HepG2 (cell line): ENCODE data around the gene PPBP. TPM values are rescaled to one million over a fixed set of nuclear protein-coding genes. Genes with fewer than 3 reads are reported as not detected.

ENCODE experiments used
- ATF4 ChIP-seq, 2 experiments: fragments of 450-650 bp in 1 of 2; sonication (generic) in 1 of 2; formaldehyde crosslinking; IDR thresholded peaks; 2 replicates each; pipeline versions ENCODE4 v1.5.0 to v1.8.0; 2020 to 2022; ENCODE audit warnings: mild to moderate bottlenecking in 1 of 2, missing genetic modification reagents in 1 of 2
- CEBPB ChIP-seq: IDR thresholded peaks from 2 replicates; pipeline ENCODE4 v1.6.1; 2011; ENCODE audit warnings: low read depth, low read length, improper control_type of control experiment, borderline replicate concordance
- CREBL2 ChIP-seq: sonication (generic); formaldehyde crosslinking; IDR thresholded peaks from 2 replicates; pipeline ENCODE4 v1.8.1; 2023; ENCODE audit warnings: missing genetic modification reagents, mild to moderate bottlenecking, borderline replicate concordance
- FOXA1 ChIP-seq, 2 experiments: fragments of 450-650 bp in 1 of 2; sonication (generic) in 1 of 2; formaldehyde crosslinking in 1 of 2; IDR thresholded peaks; 2 replicates each; pipeline versions ENCODE4 v1.4.0 to v1.6.1; 2016 to 2020; ENCODE audit warnings: missing genetic modification reagents in 1 of 2
- GATAD2A ChIP-seq: IDR thresholded peaks from 2 replicates; pipeline ENCODE4 v1.6.1; 2016
- GTF2F1 ChIP-seq: fragments of 150-350 bp; IDR thresholded peaks from 2 replicates; pipeline ENCODE4 v1.6.1; 2014; ENCODE audit warnings: low read length
- HNF4A ChIP-seq: sonication (generic); formaldehyde crosslinking; IDR thresholded peaks from 2 replicates; pipeline ENCODE4 v1.4.0; 2020; ENCODE audit warnings: missing genetic modification reagents
- ISL2 ChIP-seq: sonication (generic); formaldehyde crosslinking; IDR thresholded peaks from 2 replicates; pipeline ENCODE4 v1.5.0; 2020; ENCODE audit warnings: missing genetic modification reagents
- KAT8 ChIP-seq: IDR thresholded peaks from 2 replicates; pipeline ENCODE4 v1.6.1; 2016; ENCODE audit warnings: missing genetic modification reagents, missing compliant biosample characterization
- KLF16 ChIP-seq, 2 experiments: sonication (generic) in 1 of 2; formaldehyde crosslinking in 1 of 2; IDR thresholded peaks; 2 replicates each; pipeline versions ENCODE4 v1.6.1 to v1.8.0; 2016 to 2023; ENCODE audit warnings: missing genetic modification reagents in 2 of 2, missing compliant biosample characterization in 1 of 2
- NFIC ChIP-seq: IDR thresholded peaks from 2 replicates; pipeline ENCODE4 v1.6.1; 2012; ENCODE audit warnings: mild to moderate bottlenecking, low read length, inconsistent platforms
- PATZ1 ChIP-seq: sonication (generic); formaldehyde crosslinking; IDR thresholded peaks from 2 replicates; pipeline ENCODE4 v1.4.0; 2020; ENCODE audit warnings: missing genetic modification reagents
- PAXIP1 ChIP-seq: sonication (generic); formaldehyde crosslinking; conservative IDR thresholded peaks from 2 replicates; pipeline ENCODE4 v1.4.0; 2020; ENCODE audit warnings: mild to moderate bottlenecking, missing genetic modification reagents, moderate library complexity
- SIX4 ChIP-seq: sonication (generic); formaldehyde crosslinking; IDR thresholded peaks from 2 replicates; pipeline ENCODE4 v1.4.0; 2020; ENCODE audit warnings: missing genetic modification reagents
- TCF7L2 ChIP-seq: IDR thresholded peaks from 2 replicates; pipeline ENCODE4 v1.6.1; 2011; ENCODE audit warnings: mild to moderate bottlenecking, low read depth, low read length, moderate library complexity
- TEAD3 ChIP-seq: optimal IDR thresholded peaks from 2 replicates; pipeline ENCODE3; 2016; ENCODE audit warnings: borderline replicate concordance
- TFE3 ChIP-seq: IDR thresholded peaks from 2 replicates; pipeline ENCODE4 v1.6.1; 2016
- ZBTB25 ChIP-seq: IDR thresholded peaks from 2 replicates; pipeline ENCODE4 v1.6.1; 2018; ENCODE audit warnings: missing genetic modification reagents
- ZNF362 ChIP-seq: sonication (generic); formaldehyde crosslinking; IDR thresholded peaks from 2 replicates; pipeline ENCODE4 v1.4.0; 2020; ENCODE audit warnings: missing genetic modification reagents, mild to moderate bottlenecking, borderline replicate concordance
- ZNF792 ChIP-seq: IDR thresholded peaks from 2 replicates; pipeline ENCODE4 v1.6.1; 2016
- polyA plus RNA-seq, 8 experiments: library from polyadenylated mRNA; depleted of rRNA in 3 of 8; stranded (reverse) in 7 of 8; unstranded in 1 of 8; fragments of >200 nt; fragmentation: Illumina TruSeq in 4 of 8; extraction: Trizol in 4 of 8; gene quantifications; 2 replicates each; pipeline versions ENCODE4 v1.2.1 to v1.2.3, GENCODE V29; 2011 to 2016; ENCODE audit warnings: low read depth in 4 of 8, missing spikeins in 1 of 8, mixed read lengths in 1 of 8; ENCODE audit not compliant: insufficient read depth in 1 of 8
- total RNA-seq, 5 experiments: library from RNA; depleted of rRNA; stranded (reverse); fragments of >200 nt; fragmentation: Illumina TruSeq; extraction: Trizol; gene quantifications; 2 replicates each; pipeline ENCODE4 v1.2.3, GENCODE V29; 2016; ENCODE audit warnings: low read depth in 1 of 5

Gene PPBP
- total and polyA plus RNA-seq, 2 of the 13 experiments (the other 11 are each of a cell fraction or from before 2014, with no cell fraction given): not detected

GRCh38 chr4:74005528-74005927 is 17.5 kb upstream of the PPBP start (continued):
- TF ChIP-seq ZBTB25 (CRISPR knock-in tag) (no peak), SIX4 (CRISPR knock-in tag) (peak; percentile 77; the same call in 1 of the 2 replicates), ZNF792 (CRISPR knock-in tag) (no peak), CEBPB (peak; percentile 78; the same call in 1 of the 2 replicates), TFE3 (CRISPR knock-in tag) (peak; percentile 82), CREBL2 (CRISPR knock-in tag) (no peak), HNF4A (CRISPR knock-in tag) (0 out of 2 replicates have a peak, but pooled peaks have one; percentile 7), KAT8 (CRISPR knock-in tag) (0 out of 2 replicates have a peak, but pooled peaks have one; percentile 15), GTF2F1 (no peak), TCF7L2 (peak; percentile 70), ATF4 (CRISPR knock-in tag; IDR thresholded peaks at IDR 0.05) (peak in 1 of 2 experiments; percentile 89; a peak in 2 of 4 replicates), NFIC (peak; percentile 60; the same call in 1 of the 2 replicates), TEAD3 (peak; percentile 72), GATAD2A (peak; percentile 75), PATZ1 (0 out of 2 replicates have a peak, but pooled peaks have one; percentile 18), PAXIP1 (CRISPR knock-in tag) (peak; percentile 33; the same call in 1 of the 2 replicates), ISL2 (peak; percentile 71), FOXA1 (IDR thresholded peaks at IDR 0.05) (no peak), FOXA1 (CRISPR knock-in tag; IDR thresholded peaks at IDR 0.05) (peak; percentile 85), ZNF362 (CRISPR knock-in tag) (peak; percentile 64; the same call in 1 of the 2 replicates), KLF16 (CRISPR knock-in tag; IDR thresholded peaks at IDR 0.05) (peak in 1 of 2 experiments; percentile 56; a peak in 2 of 4 replicates)
